CD4-positive, alpha-beta T cell (primary cell): ENCODE measurements around the gene GPD1L. TPM values are rescaled to one million over a fixed set of nuclear protein-coding genes. Genes with fewer than 3 reads are reported as not detected.

Source experiments
- ATAC-seq: fragments of 200-7000 bp; cut with Tn5 transposase; one replicate; pipeline ENCODE4 v1.10.0; 2022; ENCODE audit warnings: mild to moderate bottlenecking; ENCODE audit not compliant: poor library complexity
- CTCF ChIA-PET: fragments of 350-600 bp; sonication (Branson Sonifier 250); formaldehyde crosslinking; loops from one replicate; lab custom pipeline; 2021; ENCODE audit warnings: antibody characterized with exemption, inconsistent platforms; lab: Charles Lee
- POLR2A ChIA-PET: fragments of 350-600 bp; sonication (Branson Sonifier 250); formaldehyde crosslinking; loops from one replicate; lab custom pipeline; 2021; ENCODE audit warnings: antibody characterized with exemption, inconsistent platforms; lab: Charles Lee
- DNase-seq, 14 experiments: peaks; one replicate each; pipeline ENCODE4 v3.0.0-alpha.2; 2013 to 2020; ENCODE audit warnings: mixed read lengths in 2 of 14
- H3K27ac ChIP-seq, 2 donors: one replicate each; pipeline versions ENCODE4 v1.5.1 to v1.7.0; 2013; ENCODE audit warnings: low read length in 2 of 2, low read depth in 1 of 2, mild to moderate bottlenecking in 1 of 2
- H3K27me3 ChIP-seq, 2 experiments: 1 replicate in 1 of 2; 2 replicates in 1 of 2; pipeline versions ENCODE4 v1.6.1 to v1.7.0; 2013; ENCODE audit warnings: low read length in 2 of 2, control low read depth in 1 of 2, mild to moderate bottlenecking in 1 of 2, moderate library complexity in 1 of 2; ENCODE audit not compliant: insufficient read depth in 2 of 2, control insufficient read depth in 1 of 2
- H3K36me3 ChIP-seq: one replicate; pipeline ENCODE4 v1.6.1; 2013; ENCODE audit warnings: low read length, control low read depth; ENCODE audit not compliant: insufficient read depth
- H3K4me1 ChIP-seq: one replicate; pipeline ENCODE4 v1.6.1; 2013; ENCODE audit warnings: low read length, control low read depth; ENCODE audit not compliant: insufficient read depth
- H3K4me3 ChIP-seq: one replicate; pipeline ENCODE4 v1.5.1; 2013; ENCODE audit warnings: mild to moderate bottlenecking, low read length, moderate library complexity
- H3K9me3 ChIP-seq, 2 experiments: 1 replicate in 1 of 2; 2 replicates in 1 of 2; pipeline versions ENCODE4 v1.6.1 to v1.7.0; 2013; ENCODE audit warnings: low read length in 2 of 2, mild to moderate bottlenecking in 2 of 2, control low read depth in 1 of 2, moderate library complexity in 1 of 2; ENCODE audit not compliant: control insufficient read depth in 1 of 2, insufficient read depth in 1 of 2
- H3K27ac Mint-ChIP-seq: one replicate; pipeline ENCODE4 v1.8.0; 2020; ENCODE audit warnings: mixed read lengths
- H3K27me3 Mint-ChIP-seq: one replicate; pipeline ENCODE4 v1.8.0; 2021; ENCODE audit warnings: mixed read lengths
- H3K36me3 Mint-ChIP-seq: one replicate; pipeline ENCODE4 v1.8.0; 2021; ENCODE audit warnings: low read depth, mixed read lengths
- H3K4me1 Mint-ChIP-seq: one replicate; pipeline ENCODE4 v1.8.0; 2021; ENCODE audit warnings: low read depth, mixed read lengths
- H3K4me3 Mint-ChIP-seq: one replicate; pipeline ENCODE4 v1.8.0; 2020; ENCODE audit warnings: mild to moderate bottlenecking, mixed read lengths
- H3K9me3 Mint-ChIP-seq: one replicate; pipeline ENCODE4 v1.8.0; 2020; ENCODE audit warnings: mixed read lengths
- CTCF ChIP-seq: fragments of 200-600 bp; IDR thresholded peaks from one replicate; pipeline ENCODE4 v1.8.0; 2022; ENCODE audit warnings: antibody characterized with exemption, mild to moderate bottlenecking
- intact Hi-C, 2 experiments: fragments of 100-400 bp; cut with DNase I in 1 of 2; cut with micrococcal nuclease in 1 of 2; formaldehyde crosslinking; loops; one replicate each; pipeline versions ENCODE4 v1.15.1 to v1.9.0; 2023 to 2025; cut with DNase I, micrococcal nuclease
- total RNA-seq, 174 experiments: library from RNA in 2 of 174; stranded (reverse) in 2 of 174; gene quantifications; one replicate each; pipeline ENCODE4 v1.2.3 and lab custom pipeline; 2021 to 2026

GPD1L gene
- total RNA-seq, 2 experiments from 2014 or later, result 15.3 to 16.0 TPM

GRCh38 chr3:32129832-32130231 lies 23.4 kb downstream of the GPD1L start:
- H3K4me1 Mint-ChIP-seq, result peaks cover 16% of the 10 kb centered on the region
- POLR2A ChIA-PET, result interaction anchor here (1.2 to 1.5 kb wide), 2 partner anchors 11 to 16 kb away, joined by 3 to 5 read pairs; no protein-coding TSS in a partner anchor

DNA sequence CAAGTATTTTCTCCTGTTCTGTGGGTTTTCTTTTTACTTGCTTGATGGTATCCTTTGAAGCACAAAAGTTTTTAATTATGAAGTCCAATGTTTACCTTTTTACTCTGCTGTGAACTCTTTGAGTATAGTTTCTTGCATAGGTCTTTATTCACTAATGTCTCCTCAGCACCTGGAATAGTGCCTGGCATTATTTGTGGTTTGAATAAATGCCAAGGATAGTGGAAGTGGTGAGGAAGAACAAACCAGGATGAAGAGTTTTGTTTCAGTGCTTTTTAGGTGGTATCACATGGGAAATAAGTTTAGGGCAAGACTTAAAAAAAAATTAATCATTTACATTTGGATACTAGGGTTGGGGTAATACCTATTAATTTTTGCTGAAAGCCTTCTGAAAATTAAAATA lies 25.7 kb downstream of the GPD1L start:
- CTCF ChIA-PET, result no interaction called here
- intact Hi-C loops, result no loop called here

More at GRCh38 chr3:32129832-32130231, 23.4 kb downstream of the GPD1L start:
- Histone ChIP-seq H3K27me3 (no peaks in the 10 kb centered on the region), H3K4me3 (no peak overlapping the region), H3K27ac (no peak overlapping the region), H3K9me3 (no peaks in the 10 kb centered on the region), H3K36me3 (peaks cover 35% of the 10 kb centered on the region), H3K4me1 (no peaks in the 10 kb centered on the region)
- H3K9me3 Mint-ChIP-seq, result no peaks in the 10 kb centered on the region
- no peaks in the 10 kb centered on the region for H3K27me3 Mint-ChIP-seq
- ATAC-seq, result no peak
- intact Hi-C loops, result no loop called here
- DNase-seq, result no peak
- H3K4me3 Mint-ChIP-seq, result no peak overlapping the region
- H3K27ac Mint-ChIP-seq, result no peak overlapping the region
- CTCF ChIA-PET, result interaction anchor here (2.5 kb wide), 1 partner anchor 14 kb away, joined by 8 read pairs; no protein-coding TSS in a partner anchor
- no peak for TF ChIP-seq CTCF
- H3K36me3 Mint-ChIP-seq, result peaks cover 58% of the 10 kb centered on the region

GRCh38 chr3:32132706-32133105 lies 26.3 kb downstream of the GPD1L start:
- intact Hi-C loops, result no loop called here
- ATAC-seq (no peak), DNase-seq (no peak)
- Mint-ChIP-seq H3K9me3 (no peaks in the 10 kb centered on the region), H3K27ac (no peak overlapping the region), H3K36me3 (peaks cover 68% of the 10 kb centered on the region), H3K27me3 (no peaks in the 10 kb centered on the region), H3K4me1 (peaks cover 21% of the 10 kb centered on the region), H3K4me3 (no peak overlapping the region)
- Histone ChIP-seq H3K4me1 (peaks cover 6% of the 10 kb centered on the region), H3K27ac (no peak overlapping the region), H3K27me3 (no peaks in the 10 kb centered on the region), H3K4me3 (no peak overlapping the region), H3K9me3 (no peaks in the 10 kb centered on the region), H3K36me3 (peaks cover 38% of the 10 kb centered on the region)
- POLR2A ChIA-PET, result no interaction called here
- CTCF ChIA-PET, result interaction anchor here (1.4 kb wide), 1 partner anchor 84 kb away, joined by 4 read pairs; no protein-coding TSS in a partner anchor
- no peak for TF ChIP-seq CTCF

More for the DNA sequence above, 25.7 kb downstream of the GPD1L start:
- Histone ChIP-seq H3K4me3 (no peak overlapping the region), H3K36me3 (peaks cover 38% of the 10 kb centered on the region), H3K9me3 (no peaks in the 10 kb centered on the region), H3K27ac (no peak overlapping the region), H3K4me1 (peaks cover under 1% of the 10 kb centered on the region), H3K27me3 (no peaks in the 10 kb centered on the region)
- no peaks in the 10 kb centered on the region for H3K9me3 Mint-ChIP-seq
- DNase-seq (no peak), ATAC-seq (no peak)
- no peak for TF ChIP-seq CTCF
- no peak overlapping the region for H3K27ac Mint-ChIP-seq
- peaks cover 68% of the 10 kb centered on the region for H3K36me3 Mint-ChIP-seq
- H3K27me3 Mint-ChIP-seq, result no peaks in the 10 kb centered on the region
- POLR2A ChIA-PET, result no interaction called here
- H3K4me3 Mint-ChIP-seq, result no peak overlapping the region
- peaks cover 16% of the 10 kb centered on the region for H3K4me1 Mint-ChIP-seq
